ENCODE measurements around the gene CEP112. TPM values are rescaled to one million over a fixed set of nuclear protein-coding genes. Genes with fewer than 3 reads are reported as not detected.

CEP112 gene
- total and polyA plus RNA-seq, 2 of the 13 experiments (the other 11 are each of a cell fraction or from before 2014, with no cell fraction given): 1.2 to 3.4 TPM

DNA sequence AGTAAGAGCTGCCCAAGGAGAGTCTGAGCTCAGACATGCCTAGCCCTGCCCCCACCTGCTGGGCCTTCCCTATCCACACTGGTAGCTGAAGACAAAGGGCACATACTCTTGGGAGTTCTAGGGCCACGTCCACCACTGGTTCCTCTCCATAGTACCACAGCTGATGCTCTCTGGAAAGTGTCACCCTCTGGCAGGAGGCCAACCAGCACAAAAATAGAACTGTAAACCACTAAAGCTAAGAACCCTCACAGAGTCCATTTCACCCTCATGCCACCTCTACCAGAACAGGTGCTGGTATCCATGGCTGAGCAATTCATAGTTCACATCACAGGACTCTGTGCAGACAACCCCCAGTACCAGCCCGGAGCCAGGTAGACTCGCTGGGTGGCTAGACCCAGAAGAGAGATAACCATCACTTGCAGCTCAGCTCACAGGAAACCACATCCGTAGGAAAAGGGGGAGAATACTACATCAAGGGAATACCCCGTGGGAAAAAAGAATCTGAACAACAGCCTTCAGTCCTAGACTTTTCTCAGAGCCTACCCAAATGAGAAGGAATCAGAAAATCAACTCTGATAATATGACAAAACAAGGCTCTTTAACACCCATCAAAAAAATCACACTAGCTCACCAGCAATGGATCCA lies 115.3 kb downstream of the CEP112 start:
- H2AFZ ChIP-seq (ENCODE audit: low read length): no peak overlapping the region
- no peaks in the 10 kb centered on the region for H4K20me1 ChIP-seq (ENCODE audit: insufficient read depth, low read length)
- peaks cover 8% of the 10 kb centered on the region; the same call in 1 of the 2 replicates for H3K4me1 ChIP-seq (ENCODE audit: insufficient read depth, low read length)
- in situ Hi-C loops (cut with HindIII; ENCODE audit: extremely low pct_ligation_motif_present, low pct_unique_long_range_greater_than_20kb): no loop called here
- no peaks in the 10 kb centered on the region for H3K36me3 ChIP-seq (replicated peaks in 1 of 2; ENCODE audit: control insufficient read depth in 1 of 2, insufficient read depth in 2 of 2, low read length in 2 of 2)
- H3K27me3 ChIP-seq (ENCODE audit: control insufficient read depth in 1 of 2, insufficient read depth in 2 of 2, low read length in 2 of 2): no peaks in the 10 kb centered on the region
- no peaks in the 10 kb centered on the region for H3K79me2 ChIP-seq (ENCODE audit: insufficient read depth, low read length)
- no peak for TF ChIP-seq ZNF263 (CRISPR knock-in tag; IDR thresholded peaks at IDR 0.05)
- TF ChIP-seq, protein P1, sequence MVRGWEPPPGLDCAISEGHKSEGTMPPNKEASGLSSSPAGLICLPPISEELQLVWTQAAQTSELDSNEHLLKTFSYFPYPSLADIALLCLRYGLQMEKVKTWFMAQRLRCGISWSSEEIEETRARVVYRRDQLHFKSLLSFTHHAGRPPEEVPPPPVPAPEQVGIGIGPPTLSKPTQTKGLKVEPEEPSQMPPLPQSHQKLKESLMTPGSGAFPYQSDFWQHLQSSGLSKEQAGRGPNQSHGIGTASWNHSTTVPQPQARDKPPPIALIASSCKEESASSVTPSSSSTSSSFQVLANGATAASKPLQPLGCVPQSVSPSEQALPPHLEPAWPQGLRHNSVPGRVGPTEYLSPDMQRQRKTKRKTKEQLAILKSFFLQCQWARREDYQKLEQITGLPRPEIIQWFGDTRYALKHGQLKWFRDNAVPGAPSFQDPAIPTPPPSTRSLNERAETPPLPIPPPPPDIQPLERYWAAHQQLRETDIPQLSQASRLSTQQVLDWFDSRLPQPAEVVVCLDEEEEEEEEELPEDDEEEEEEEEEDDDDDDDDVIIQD (CRISPR knock-in tag; IDR thresholded peaks at IDR 0.05; ENCODE audit: low read depth): no peak
- TF ChIP-seq, protein P2, sequence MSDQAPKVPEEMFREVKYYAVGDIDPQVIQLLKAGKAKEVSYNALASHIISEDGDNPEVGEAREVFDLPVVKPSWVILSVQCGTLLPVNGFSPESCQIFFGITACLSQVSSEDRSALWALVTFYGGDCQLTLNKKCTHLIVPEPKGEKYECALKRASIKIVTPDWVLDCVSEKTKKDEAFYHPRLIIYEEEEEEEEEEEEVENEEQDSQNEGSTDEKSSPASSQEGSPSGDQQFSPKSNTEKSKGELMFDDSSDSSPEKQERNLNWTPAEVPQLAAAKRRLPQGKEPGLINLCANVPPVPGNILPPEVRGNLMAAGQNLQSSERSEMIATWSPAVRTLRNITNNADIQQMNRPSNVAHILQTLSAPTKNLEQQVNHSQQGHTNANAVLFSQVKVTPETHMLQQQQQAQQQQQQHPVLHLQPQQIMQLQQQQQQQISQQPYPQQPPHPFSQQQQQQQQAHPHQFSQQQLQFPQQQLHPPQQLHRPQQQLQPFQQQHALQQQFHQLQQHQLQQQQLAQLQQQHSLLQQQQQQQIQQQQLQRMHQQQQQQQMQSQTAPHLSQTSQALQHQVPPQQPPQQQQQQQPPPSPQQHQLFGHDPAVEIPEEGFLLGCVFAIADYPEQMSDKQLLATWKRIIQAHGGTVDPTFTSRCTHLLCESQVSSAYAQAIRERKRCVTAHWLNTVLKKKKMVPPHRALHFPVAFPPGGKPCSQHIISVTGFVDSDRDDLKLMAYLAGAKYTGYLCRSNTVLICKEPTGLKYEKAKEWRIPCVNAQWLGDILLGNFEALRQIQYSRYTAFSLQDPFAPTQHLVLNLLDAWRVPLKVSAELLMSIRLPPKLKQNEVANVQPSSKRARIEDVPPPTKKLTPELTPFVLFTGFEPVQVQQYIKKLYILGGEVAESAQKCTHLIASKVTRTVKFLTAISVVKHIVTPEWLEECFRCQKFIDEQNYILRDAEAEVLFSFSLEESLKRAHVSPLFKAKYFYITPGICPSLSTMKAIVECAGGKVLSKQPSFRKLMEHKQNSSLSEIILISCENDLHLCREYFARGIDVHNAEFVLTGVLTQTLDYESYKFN (CRISPR knock-in tag; conservative IDR thresholded peaks at IDR 0.05): no peak
- TF ChIP-seq, protein P3, sequence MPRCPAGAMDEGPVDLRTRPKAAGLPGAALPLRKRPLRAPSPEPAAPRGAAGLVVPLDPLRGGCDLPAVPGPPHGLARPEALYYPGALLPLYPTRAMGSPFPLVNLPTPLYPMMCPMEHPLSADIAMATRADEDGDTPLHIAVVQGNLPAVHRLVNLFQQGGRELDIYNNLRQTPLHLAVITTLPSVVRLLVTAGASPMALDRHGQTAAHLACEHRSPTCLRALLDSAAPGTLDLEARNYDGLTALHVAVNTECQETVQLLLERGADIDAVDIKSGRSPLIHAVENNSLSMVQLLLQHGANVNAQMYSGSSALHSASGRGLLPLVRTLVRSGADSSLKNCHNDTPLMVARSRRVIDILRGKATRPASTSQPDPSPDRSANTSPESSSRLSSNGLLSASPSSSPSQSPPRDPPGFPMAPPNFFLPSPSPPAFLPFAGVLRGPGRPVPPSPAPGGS (CRISPR knock-in tag; IDR thresholded peaks at IDR 0.05): no peak
- TF ChIP-seq, protein P4, sequence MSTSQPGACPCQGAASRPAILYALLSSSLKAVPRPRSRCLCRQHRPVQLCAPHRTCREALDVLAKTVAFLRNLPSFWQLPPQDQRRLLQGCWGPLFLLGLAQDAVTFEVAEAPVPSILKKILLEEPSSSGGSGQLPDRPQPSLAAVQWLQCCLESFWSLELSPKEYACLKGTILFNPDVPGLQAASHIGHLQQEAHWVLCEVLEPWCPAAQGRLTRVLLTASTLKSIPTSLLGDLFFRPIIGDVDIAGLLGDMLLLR (CRISPR knock-in tag; IDR thresholded peaks at IDR 0.05): no peak
- no peak for TF ChIP-seq HOXA9 (CRISPR knock-in tag; IDR thresholded peaks at IDR 0.05; ENCODE audit: borderline replicate concordance)
- TF ChIP-seq ZNF598 (CRISPR knock-in tag; IDR thresholded peaks at IDR 0.05; ENCODE audit: borderline replicate concordance): no peak
- TF ChIP-seq, protein P5, sequence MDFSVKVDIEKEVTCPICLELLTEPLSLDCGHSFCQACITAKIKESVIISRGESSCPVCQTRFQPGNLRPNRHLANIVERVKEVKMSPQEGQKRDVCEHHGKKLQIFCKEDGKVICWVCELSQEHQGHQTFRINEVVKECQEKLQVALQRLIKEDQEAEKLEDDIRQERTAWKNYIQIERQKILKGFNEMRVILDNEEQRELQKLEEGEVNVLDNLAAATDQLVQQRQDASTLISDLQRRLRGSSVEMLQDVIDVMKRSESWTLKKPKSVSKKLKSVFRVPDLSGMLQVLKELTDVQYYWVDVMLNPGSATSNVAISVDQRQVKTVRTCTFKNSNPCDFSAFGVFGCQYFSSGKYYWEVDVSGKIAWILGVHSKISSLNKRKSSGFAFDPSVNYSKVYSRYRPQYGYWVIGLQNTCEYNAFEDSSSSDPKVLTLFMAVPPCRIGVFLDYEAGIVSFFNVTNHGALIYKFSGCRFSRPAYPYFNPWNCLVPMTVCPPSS (IDR thresholded peaks at IDR 0.05): no peak
- no peak for TF ChIP-seq ZNF556 (CRISPR knock-in tag; IDR thresholded peaks at IDR 0.05; ENCODE audit: borderline replicate concordance)
- no peak for TF ChIP-seq DMAP1 (CRISPR knock-in tag; IDR thresholded peaks at IDR 0.05)
- TF ChIP-seq, protein P6, sequence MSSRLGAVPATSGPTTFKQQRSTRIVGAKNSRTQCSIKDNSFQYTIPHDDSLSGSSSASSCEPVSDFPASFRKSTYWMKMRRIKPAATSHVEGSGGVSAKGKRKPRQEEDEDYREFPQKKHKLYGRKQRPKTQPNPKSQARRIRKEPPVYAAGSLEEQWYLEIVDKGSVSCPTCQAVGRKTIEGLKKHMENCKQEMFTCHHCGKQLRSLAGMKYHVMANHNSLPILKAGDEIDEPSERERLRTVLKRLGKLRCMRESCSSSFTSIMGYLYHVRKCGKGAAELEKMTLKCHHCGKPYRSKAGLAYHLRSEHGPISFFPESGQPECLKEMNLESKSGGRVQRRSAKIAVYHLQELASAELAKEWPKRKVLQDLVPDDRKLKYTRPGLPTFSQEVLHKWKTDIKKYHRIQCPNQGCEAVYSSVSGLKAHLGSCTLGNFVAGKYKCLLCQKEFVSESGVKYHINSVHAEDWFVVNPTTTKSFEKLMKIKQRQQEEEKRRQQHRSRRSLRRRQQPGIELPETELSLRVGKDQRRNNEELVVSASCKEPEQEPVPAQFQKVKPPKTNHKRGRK (CRISPR knock-in tag; IDR thresholded peaks at IDR 0.05): no peak
- ATAC-seq (no peak), FAIRE-seq (no peak), DNase-seq (ENCODE audit: low spot score) (no peak)
- no peak overlapping the region for H3K4me3 ChIP-seq (replicated peaks in 1 of 3; ENCODE audit: insufficient read depth in 1 of 3, low read depth in 2 of 3, low read length in 3 of 3)
- H3K27ac ChIP-seq (ENCODE audit: extremely low read length, insufficient read depth, low read length): no peak overlapping the region
- intact Hi-C loops (cut with micrococcal nuclease; ENCODE audit: unreplicated experiment): no loop called here
- no TSS peak for BruUV-seq (replicated peaks)
- ChIA-PET POLR2A (no interaction called here), CTCF (ENCODE audit: low intra/inter-chr PET ratio, low total read pairs) (no interaction called here)
- H3K9ac ChIP-seq (ENCODE audit: insufficient read depth, low read depth, low read length): no peak overlapping the region
- no peak overlapping the region for H3K4me2 ChIP-seq (ENCODE audit: low read depth, low read length)
- H3K9me3 ChIP-seq (ENCODE audit: low read length): no peaks in the 10 kb centered on the region
- 62% methylated on average over 5 of the region's 5 CpGs for WGBS (ENCODE audit: low lambda C conversion rate)

All from HepG2 (cell line).